HG03378 (cell line): ENCODE measurements around the gene TANGO2.

Experiments used
- ATAC-seq: cut with Tn5 transposase; IDR thresholded peaks from one replicate; pipeline ENCODE4 v1.9.1; 2021; ENCODE audit warnings: mild to moderate bottlenecking, moderate library complexity; ENCODE audit not compliant: unreplicated experiment

Gene TANGO2

GRCh38 chr22:20113551-20114310 lies 92.8 kb downstream of the TANGO2 start:
- no peak for ATAC-seq

DNA sequence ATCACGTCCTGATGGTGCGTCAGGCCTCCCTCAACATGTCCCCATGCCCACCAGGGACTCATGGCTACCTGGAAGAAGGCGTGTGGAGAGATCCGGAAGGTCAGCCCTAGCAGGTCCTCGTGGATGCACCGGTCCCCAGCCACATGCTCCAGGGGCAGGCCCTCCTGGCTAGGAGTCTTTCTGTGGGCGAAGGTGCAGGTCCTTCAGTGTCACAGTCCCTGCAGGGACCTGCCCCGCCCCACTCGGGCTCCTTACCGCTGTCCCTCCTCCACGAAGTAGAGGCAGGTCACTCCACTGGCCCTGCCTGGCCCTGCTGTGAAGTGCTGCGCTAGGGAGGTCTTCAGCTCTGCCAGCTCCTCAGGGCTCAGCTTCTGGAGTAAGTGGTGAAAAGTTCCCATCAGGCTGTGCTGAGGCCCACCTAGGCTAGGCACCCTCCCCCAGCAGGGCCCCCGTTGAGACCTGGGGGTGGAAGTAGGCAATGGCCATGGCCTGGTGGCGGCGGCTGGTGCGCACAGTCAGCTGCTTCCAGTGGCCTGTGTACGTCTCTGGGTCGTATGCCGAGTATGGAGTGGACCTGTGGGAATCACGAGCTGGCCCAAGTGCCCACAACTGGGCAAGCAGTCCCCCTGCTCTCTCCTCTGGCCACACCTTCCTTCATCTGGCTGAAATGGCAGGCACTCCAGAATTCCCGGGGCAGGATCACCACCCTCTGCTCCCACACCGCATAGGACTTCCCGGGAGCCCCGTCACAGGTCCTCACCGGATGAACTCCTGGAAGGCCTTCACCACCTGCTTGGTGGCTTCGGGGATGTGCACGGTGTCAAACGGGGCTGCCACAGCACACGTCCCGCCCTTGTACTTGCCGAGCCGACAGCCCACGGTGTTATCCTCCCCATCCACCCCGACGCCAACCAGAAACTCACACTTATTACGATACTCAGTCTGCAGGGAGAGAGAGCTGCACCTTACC lies 93.9 kb downstream of the TANGO2 start:
- ATAC-seq: no peak

DNA sequence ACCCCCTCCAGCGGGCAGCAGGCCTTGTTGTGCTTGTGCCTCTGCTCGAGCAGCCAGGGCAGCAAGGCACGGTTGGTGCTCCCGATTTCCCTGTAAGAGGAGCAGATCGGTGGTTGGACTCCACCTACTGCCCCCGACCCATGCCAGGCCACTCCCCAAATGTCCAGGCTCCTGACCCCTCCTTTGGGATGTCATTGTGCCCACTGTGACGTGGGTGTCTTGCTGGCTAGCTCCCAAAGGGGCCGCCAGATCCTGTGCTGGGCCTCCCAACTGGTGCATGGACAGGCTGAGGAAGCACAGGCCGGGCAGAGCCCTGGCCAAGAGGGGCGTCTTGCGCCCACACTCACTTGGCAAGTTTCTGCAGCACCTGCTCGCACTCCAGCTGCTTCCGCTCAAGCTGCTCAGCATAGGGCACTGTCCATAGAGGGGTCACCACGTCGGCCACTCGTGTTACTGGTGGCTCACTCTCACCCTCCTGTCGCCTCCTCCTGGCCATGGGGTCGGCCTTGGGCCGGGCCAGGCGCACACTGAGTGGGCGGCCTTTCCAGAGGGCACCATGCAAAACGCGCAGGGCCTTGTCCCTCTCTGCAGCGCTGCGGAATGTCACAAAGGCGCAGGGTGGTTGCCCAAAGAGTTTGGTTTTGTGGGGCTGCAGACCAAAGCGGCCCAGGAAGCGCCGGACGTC lies 94.9 kb downstream of the TANGO2 start, which contains the start of gene RANBP1:
Gene RANBP1, plus strand, starts transcription at position 414 of the 685 bp plus-strand sequence. Its CDS starts 81 bp downstream, at position 495.
- ATAC-seq: no peak

DNA sequence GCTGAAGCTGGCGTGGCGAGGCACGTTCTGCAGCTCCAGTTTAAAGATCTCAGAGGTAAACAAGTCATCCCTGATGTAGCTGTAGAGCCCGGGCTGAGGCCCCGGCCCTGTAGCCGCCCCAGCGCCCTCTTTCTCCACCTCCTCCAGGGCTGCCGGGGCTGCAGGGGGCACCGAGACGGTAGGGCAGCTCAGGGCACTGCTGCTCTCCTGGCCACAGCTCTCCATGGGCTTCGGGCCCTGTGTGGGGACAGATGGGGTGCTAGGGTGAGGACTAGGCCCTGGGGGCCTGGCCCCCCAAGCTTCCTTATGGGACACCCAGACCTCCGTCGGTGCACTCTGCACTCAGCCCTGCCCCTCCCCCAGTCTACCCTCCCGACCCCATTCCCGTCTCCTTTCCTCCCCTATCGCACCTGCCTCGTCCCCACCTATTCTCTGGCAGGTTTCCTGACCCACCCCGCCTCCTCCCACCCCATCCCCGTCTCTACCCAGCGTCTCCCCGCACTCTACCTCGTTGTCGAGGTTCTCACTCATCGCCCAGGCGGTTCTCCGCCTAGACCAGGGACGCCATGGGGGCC lies 95.6 kb downstream of the TANGO2 start:
- no peak for ATAC-seq
